ENCODE measurements around the gene MMP10.

MMP10 gene

GRCh38 chr11:102734650-102735049 is 45.8 kb downstream of the MMP10 start:
- TF ChIP-seq REST (IDR thresholded peaks at IDR 0.05; ENCODE audit: insufficient read depth in 1 of 2, low read depth in 2 of 2, low read length in 2 of 2) (no peak), TAF1 (IDR thresholded peaks at IDR 0.05; ENCODE audit: borderline replicate concordance, insufficient read depth, low read length) (no peak), FOXP2 (optimal IDR thresholded peaks at IDR 0.05; ENCODE audit: borderline replicate concordance, extremely low read depth, extremely low read length, insufficient read depth) (no peak), SIN3A (IDR thresholded peaks at IDR 0.05; ENCODE audit: borderline replicate concordance, insufficient read depth, low read length) (no peak), POLR2AphosphoS5 (IDR thresholded peaks at IDR 0.05; ENCODE audit: low read depth, low read length) (no peak)

DNA sequence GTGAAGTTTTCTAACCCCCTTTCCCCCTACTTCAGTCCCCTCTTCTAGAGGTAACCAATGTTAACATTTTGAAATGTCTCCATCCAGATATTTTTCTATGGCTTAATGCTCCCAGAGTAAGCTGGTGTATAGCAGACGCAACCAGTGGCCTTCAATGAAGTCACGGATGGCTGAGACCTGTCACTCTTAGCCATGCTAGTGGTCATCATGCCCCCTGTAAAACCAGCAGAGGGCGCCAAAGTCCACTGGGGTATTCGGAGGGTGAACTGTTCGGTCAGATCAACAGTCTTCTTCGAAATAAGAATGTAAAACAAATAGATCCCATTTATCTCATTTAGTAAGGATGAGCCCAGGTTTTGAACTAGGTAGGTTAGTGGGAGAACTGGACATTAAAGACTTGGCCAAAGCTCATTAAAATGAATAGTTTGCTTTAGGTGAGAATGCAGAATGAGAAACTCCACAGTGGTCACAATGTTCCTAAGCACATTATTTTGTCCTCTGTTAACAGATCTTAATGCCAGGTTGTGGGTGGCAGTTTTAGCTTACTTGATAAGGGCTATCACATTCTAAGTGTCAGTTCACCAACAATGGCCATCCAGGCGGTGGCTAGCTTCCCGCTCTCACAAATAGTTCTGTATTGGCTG is 47.1 kb downstream of the MMP10 start:
- TF ChIP-seq SIN3A (IDR thresholded peaks at IDR 0.05; ENCODE audit: borderline replicate concordance, insufficient read depth, low read length) (no peak), REST (IDR thresholded peaks at IDR 0.05; ENCODE audit: insufficient read depth in 1 of 2, low read depth in 2 of 2, low read length in 2 of 2) (no peak), TAF1 (IDR thresholded peaks at IDR 0.05; ENCODE audit: borderline replicate concordance, insufficient read depth, low read length) (no peak), FOXP2 (optimal IDR thresholded peaks at IDR 0.05; ENCODE audit: borderline replicate concordance, extremely low read depth, extremely low read length, insufficient read depth) (no peak), POLR2AphosphoS5 (IDR thresholded peaks at IDR 0.05; ENCODE audit: low read depth, low read length) (no peak)

- no peak for TF ChIP-seq SIN3A (IDR thresholded peaks at IDR 0.05; ENCODE audit: borderline replicate concordance, insufficient read depth, low read length)
- no peak for TF ChIP-seq REST (IDR thresholded peaks at IDR 0.05; ENCODE audit: insufficient read depth in 1 of 2, low read depth in 2 of 2, low read length in 2 of 2)
- TF ChIP-seq TAF1 (IDR thresholded peaks at IDR 0.05; ENCODE audit: borderline replicate concordance, insufficient read depth, low read length): no peak
- TF ChIP-seq FOXP2 (optimal IDR thresholded peaks at IDR 0.05; ENCODE audit: borderline replicate concordance, extremely low read depth, extremely low read length, insufficient read depth): no peak
- TF ChIP-seq POLR2AphosphoS5 (IDR thresholded peaks at IDR 0.05; ENCODE audit: low read depth, low read length): no peak
Observed at GRCh38 chr11:102729849-102730815, 50.3 kb downstream of the MMP10 start.

- no peak for TF ChIP-seq FOXP2 (optimal IDR thresholded peaks at IDR 0.05; ENCODE audit: borderline replicate concordance, extremely low read depth, extremely low read length, insufficient read depth)
- TF ChIP-seq TAF1 (IDR thresholded peaks at IDR 0.05; ENCODE audit: borderline replicate concordance, insufficient read depth, low read length): no peak
- no peak for TF ChIP-seq SIN3A (IDR thresholded peaks at IDR 0.05; ENCODE audit: borderline replicate concordance, insufficient read depth, low read length)
- TF ChIP-seq POLR2AphosphoS5 (IDR thresholded peaks at IDR 0.05; ENCODE audit: low read depth, low read length): no peak
- TF ChIP-seq REST (IDR thresholded peaks at IDR 0.05; ENCODE audit: insufficient read depth in 1 of 2, low read depth in 2 of 2, low read length in 2 of 2): no peak
Observed at GRCh38 chr11:102727890-102728289, 52.5 kb downstream of the MMP10 start.

Measured in PFSK-1 (cell line).